HepG2 (cell line): ENCODE results near the gene CPNE5. TPM values are rescaled to one million over a fixed set of nuclear protein-coding genes. Genes with fewer than 3 reads are reported as not detected.

Experiments used
- ATAC-seq: fragments of 200-7000 bp; cut with Tn5 transposase; 3 replicates; pipeline ENCODE4 v1.9.1; 2020; ENCODE audit warnings: mild to moderate bottlenecking, moderate library complexity
- BruUV-seq: library from RNA; stranded (reverse); fragments of 400-500 nt; replicated peaks from 2 replicates; lab custom pipeline; 2021; lab: Mats Ljungman, UMichigan
- CTCF ChIA-PET: fragments of 300-600 bp; formaldehyde crosslinking; extraction: SDS; loops from one replicate; lab custom pipeline; 2021; ENCODE audit warnings: low total read pairs, inconsistent platforms, low intra/inter-chr PET ratio; lab: Yijun Ruan, JAX
- POLR2A ChIA-PET: fragments of 350-600 bp; sonication (Branson Sonifier 250); formaldehyde crosslinking; loops from one replicate; lab custom pipeline; 2020; ENCODE audit warnings: antibody characterized with exemption, inconsistent platforms; lab: Yijun Ruan, JAX
- DNase-seq: peaks from one replicate; pipeline ENCODE4 v3.0.0-alpha.2; 2015; ENCODE audit warnings: low spot score
- FAIRE-seq: peaks from 3 replicates; lab custom pipeline; 2011; peaks lifted over from hg19 to GRCh38; lab: Jason Lieb, UNC
- H2AFZ ChIP-seq: one replicate; pipeline ENCODE4 v1.6.1; 2011; ENCODE audit warnings: low read length, inconsistent platforms
- H3K27ac ChIP-seq: fragments of 300-600 bp; 3 replicates; pipeline ENCODE4 v1.8.0; 2011; ENCODE audit warnings: mixed run types, mild to moderate bottlenecking, mixed read lengths, low read length, inconsistent platforms; ENCODE audit not compliant: insufficient read depth; ENCODE audit errors: extremely low read length
- H3K27me3 ChIP-seq, 2 experiments: fragments of 200-600 bp in 1 of 2; 2 replicates in 1 of 2; 3 replicates in 1 of 2; pipeline versions ENCODE4 v1.6.0 to v1.8.0; 2011; ENCODE audit warnings: low read length in 2 of 2, mild to moderate bottlenecking in 2 of 2, moderate library complexity in 2 of 2, inconsistent platforms in 1 of 2; ENCODE audit not compliant: insufficient read depth in 2 of 2, control insufficient read depth in 1 of 2
- H3K36me3 ChIP-seq, 2 experiments: fragments of 200-600 bp in 1 of 2; replicated peaks in 1 of 2; 2 replicates in 1 of 2; 3 replicates in 1 of 2; pipeline versions ENCODE4 v1.5.1 to v1.8.0; 2011; ENCODE audit warnings: low read length in 2 of 2, inconsistent platforms in 1 of 2; ENCODE audit not compliant: insufficient read depth in 2 of 2, control insufficient read depth in 1 of 2
- H3K4me1 ChIP-seq: 2 replicates; pipeline ENCODE4 v1.5.1; 2012; ENCODE audit warnings: low read length, inconsistent platforms; ENCODE audit not compliant: insufficient read depth
- H3K4me2 ChIP-seq: 2 replicates; pipeline ENCODE4 v1.6.0; 2011; ENCODE audit warnings: low read depth, low read length, inconsistent platforms
- H3K4me3 ChIP-seq, 3 experiments: fragments of 200-600 bp in 1 of 3; sonication (generic), shearing (Covaris generic) in 1 of 3; replicated peaks in 1 of 3; 2 replicates each; pipeline ENCODE4 v1.5.1; 2011 to 2016; ENCODE audit warnings: low read length in 3 of 3, inconsistent platforms in 2 of 3, low read depth in 2 of 3, mild to moderate bottlenecking in 2 of 3, control low read depth in 1 of 3, mixed read lengths in 1 of 3; ENCODE audit not compliant: insufficient read depth in 1 of 3
- H3K79me2 ChIP-seq: one replicate; pipeline ENCODE4 v1.6.1; 2011; ENCODE audit warnings: low read length, inconsistent platforms; ENCODE audit not compliant: insufficient read depth
- H3K9ac ChIP-seq: 2 replicates; pipeline ENCODE4 v1.6.0; 2011; ENCODE audit warnings: mild to moderate bottlenecking, low read depth, low read length, inconsistent platforms; ENCODE audit not compliant: insufficient read depth
- H3K9me3 ChIP-seq: 2 replicates; pipeline ENCODE4 v1.5.1; 2012; ENCODE audit warnings: mild to moderate bottlenecking, low read length
- H4K20me1 ChIP-seq: 2 replicates; pipeline ENCODE4 v1.6.0; 2011; ENCODE audit warnings: inconsistent platforms, mild to moderate bottlenecking, low read length, moderate library complexity; ENCODE audit not compliant: insufficient read depth
- BCL6 ChIP-seq: IDR thresholded peaks from 2 replicates; pipeline ENCODE4 v1.6.1; 2016; ENCODE audit warnings: missing genetic modification reagents, missing compliant biosample characterization
- EP300 ChIP-seq, 3 experiments: sonication (generic) in 1 of 3; formaldehyde crosslinking in 1 of 3; IDR thresholded peaks; 2 replicates each; pipeline versions ENCODE4 v1.5.1 to v1.6.1; 2011 to 2020; ENCODE audit warnings: low read depth in 2 of 3, low read length in 2 of 3, borderline replicate concordance in 1 of 3, improper control_type of control experiment in 1 of 3, mild to moderate bottlenecking in 1 of 3, missing genetic modification reagents in 1 of 3, moderate library complexity in 1 of 3
- NCOA1 ChIP-seq: sonication (generic); formaldehyde crosslinking; IDR thresholded peaks from 2 replicates; pipeline ENCODE4 v1.9.0; 2021; ENCODE audit warnings: missing genetic modification reagents
- SOX13 ChIP-seq, 3 experiments: fragments of 450-650 bp in 1 of 3; sonication (generic) in 1 of 3; formaldehyde crosslinking in 1 of 3; IDR thresholded peaks in 2 of 3; conservative IDR thresholded peaks in 1 of 3; 2 replicates each; pipeline versions ENCODE4 v1.5.0 to v1.6.1; 2016 to 2020; ENCODE audit warnings: antibody characterized with exemption in 1 of 3, mild to moderate bottlenecking in 1 of 3, missing compliant biosample characterization in 1 of 3, missing genetic modification reagents in 1 of 3, moderate library complexity in 1 of 3
- TEAD2 ChIP-seq: sonication (generic); formaldehyde crosslinking; IDR thresholded peaks from 2 replicates; pipeline ENCODE4 v1.9.0; 2021; ENCODE audit warnings: missing genetic modification reagents
- TEAD3 ChIP-seq: optimal IDR thresholded peaks from 2 replicates; pipeline ENCODE3; 2016; ENCODE audit warnings: borderline replicate concordance
- ZNF598 ChIP-seq: sonication (generic); formaldehyde crosslinking; IDR thresholded peaks from 2 replicates; pipeline ENCODE4 v1.5.1; 2020; ENCODE audit warnings: mild to moderate bottlenecking, missing genetic modification reagents, borderline replicate concordance
- WGBS: methylation state at CpG from one replicate; pipeline ENCODE4 v1.1.6; 2017; ENCODE audit warnings: low lambda C conversion rate; 5-methylcytosine and 5-hydroxymethylcytosine counted together
- in situ Hi-C: cut with HindIII; loops from 2 replicates; pipeline ENCODE4 v1.10.0; 2017; ENCODE audit warnings: low pct_unique_long_range_greater_than_20kb; ENCODE audit not compliant: extremely low pct_ligation_motif_present
- intact Hi-C: fragments of 100-400 bp; cut with micrococcal nuclease; formaldehyde crosslinking; loops from one replicate; pipeline ENCODE4 v1.10.0; 2022; ENCODE audit not compliant: unreplicated experiment
- polyA plus RNA-seq, 8 experiments: library from polyadenylated mRNA; depleted of rRNA in 3 of 8; stranded (reverse) in 7 of 8; unstranded in 1 of 8; fragments of >200 nt; fragmentation: Illumina TruSeq in 4 of 8; extraction: Trizol in 4 of 8; gene quantifications; 2 replicates each; pipeline versions ENCODE4 v1.2.1 to v1.2.3, GENCODE V29; 2011 to 2016; ENCODE audit warnings: low read depth in 4 of 8, missing spikeins in 1 of 8, mixed read lengths in 1 of 8; ENCODE audit not compliant: insufficient read depth in 1 of 8
- total RNA-seq, 5 experiments: library from RNA; depleted of rRNA; stranded (reverse); fragments of >200 nt; fragmentation: Illumina TruSeq; extraction: Trizol; gene quantifications; 2 replicates each; pipeline ENCODE4 v1.2.3, GENCODE V29; 2016; ENCODE audit warnings: low read depth in 1 of 5
- TF ChIP-seq, protein P1 (sequence below): IDR thresholded peaks from 2 replicates; pipeline ENCODE4 v1.6.1; 2018; ENCODE audit warnings: missing genetic modification reagents, mild to moderate bottlenecking, missing compliant biosample characterization

Gene CPNE5
- total and polyA plus RNA-seq, 2 of the 13 experiments (the other 11 are each of a cell fraction or from before 2014, with no cell fraction given) = 0.16 TPM; not detected in 1

DNA sequence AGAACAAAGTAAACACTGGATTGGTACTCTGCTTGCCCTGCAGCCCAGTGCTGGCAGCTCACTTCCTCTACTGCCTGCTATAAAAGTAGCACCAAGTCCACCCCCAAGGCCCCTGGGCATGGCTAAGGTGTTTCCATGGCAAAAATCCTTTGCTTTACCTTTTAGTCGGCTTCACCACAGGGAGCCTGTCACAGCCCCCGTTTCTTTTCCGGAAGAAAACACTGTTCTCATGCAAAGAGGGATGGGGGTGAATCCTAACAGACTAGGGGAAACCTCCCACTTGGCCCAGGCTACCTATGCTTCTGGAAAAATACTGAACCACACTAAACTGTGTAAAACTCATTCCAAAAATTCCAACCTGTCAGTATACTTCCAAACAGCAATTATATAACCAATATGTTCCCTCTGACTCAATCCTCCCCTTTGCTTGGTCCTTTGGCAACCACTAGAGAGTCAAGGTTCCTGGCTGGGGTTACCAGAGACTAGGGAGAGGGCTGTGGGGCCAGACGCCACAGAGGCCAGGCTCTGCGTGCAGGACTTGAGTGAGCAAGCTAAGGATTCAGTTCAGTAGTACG, 19.2 kb upstream of the CPNE5 start:
- Histone ChIP-seq H2AFZ (no peak overlapping the region), H3K4me3 (no peak overlapping the region), H3K9me3 (no peaks in the 10 kb centered on the region), H3K9ac (no peak overlapping the region), H3K27me3 (no peaks in the 10 kb centered on the region), H3K4me1 (peaks cover 15% of the 10 kb centered on the region), H3K27ac (no peak overlapping the region), H4K20me1 (no peaks in the 10 kb centered on the region), H3K4me2 (no peak overlapping the region), H3K36me3 (peaks cover 30 to 83% of the 10 kb centered on the region in 2 experiments), H3K79me2 (peaks cover 30% of the 10 kb centered on the region)
- DNase-seq (peak; percentile 46), ATAC-seq (peak; percentile 70), FAIRE-seq (no peak)
- intact Hi-C loops = loop anchor here (10.0 kb wide), 1 partner anchor 234 kb away; no protein-coding TSS in a partner anchor
- 0 out of 2 replicates have a peak, but pooled peaks have one; percentile 35 for TF ChIP-seq BCL6
- peak; percentile 14 for TF ChIP-seq TEAD3 (CRISPR knock-in tag)
- TF ChIP-seq ZNF598 (CRISPR knock-in tag) = 0 out of 2 replicates have a peak, but pooled peaks have one; percentile 35
- no peak for TF ChIP-seq TEAD2 (CRISPR knock-in tag)
- TF ChIP-seq, protein P1, sequence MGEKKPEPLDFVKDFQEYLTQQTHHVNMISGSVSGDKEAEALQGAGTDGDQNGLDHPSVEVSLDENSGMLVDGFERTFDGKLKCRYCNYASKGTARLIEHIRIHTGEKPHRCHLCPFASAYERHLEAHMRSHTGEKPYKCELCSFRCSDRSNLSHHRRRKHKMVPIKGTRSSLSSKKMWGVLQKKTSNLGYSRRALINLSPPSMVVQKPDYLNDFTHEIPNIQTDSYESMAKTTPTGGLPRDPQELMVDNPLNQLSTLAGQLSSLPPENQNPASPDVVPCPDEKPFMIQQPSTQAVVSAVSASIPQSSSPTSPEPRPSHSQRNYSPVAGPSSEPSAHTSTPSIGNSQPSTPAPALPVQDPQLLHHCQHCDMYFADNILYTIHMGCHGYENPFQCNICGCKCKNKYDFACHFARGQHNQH (CRISPR knock-in tag) = no peak
- TF ChIP-seq SOX13 (IDR thresholded peaks at IDR 0.05) = no peak
- 0 out of 4 replicates have a peak, but pooled peaks of 1 of the 2 experiments have one; percentile 3 for TF ChIP-seq SOX13 (CRISPR knock-in tag; conservative IDR thresholded peaks at IDR 0.05 in 1 of 2, IDR thresholded peaks at IDR 0.05 in 1 of 2)
- TF ChIP-seq NCOA1 (CRISPR knock-in tag) = no peak
- 0 out of 4 replicates have a peak, but pooled peaks of 1 of the 2 experiments have one; percentile 8 for TF ChIP-seq EP300 (IDR thresholded peaks at IDR 0.05; ENCODE audit: low read depth in 2 of 2, low read length in 2 of 2)
- no peak for TF ChIP-seq EP300 (CRISPR knock-in tag; IDR thresholded peaks at IDR 0.05; ENCODE audit: borderline replicate concordance)
- BruUV-seq = no TSS peak
- ChIA-PET POLR2A (no interaction called here), CTCF (no interaction called here)
- 94% methylated on average over 6 of the region's 6 CpGs for WGBS
- in situ Hi-C loops = no loop called here
